ENCODE measurements around the gene TPCN1.

Gene TPCN1

GRCh38 chr12:113247123-113248050 is 26.1 kb downstream of the TPCN1 start:
- H3F3A ChIP-seq (ENCODE audit: insufficient read depth), result no peaks in the 10 kb centered on the region
- H3K9me3 ChIP-seq (ENCODE audit: insufficient read depth, low read length), result no peaks in the 10 kb centered on the region
- H3K36me3 ChIP-seq (ENCODE audit: low read length), result peaks cover 3% of the 10 kb centered on the region; the same call in 1 of the 2 replicates
- no peak for TF ChIP-seq EZH2phosphoT487 (conservative IDR thresholded peaks at IDR 0.05; ENCODE audit: low read length)
- no peak for TF ChIP-seq CTCF (IDR thresholded peaks at IDR 0.05; ENCODE audit: insufficient read depth, low read length, poor library complexity, severe bottlenecking)
- H2AFZ ChIP-seq (ENCODE audit: low read depth, low read length, severe bottlenecking), result no peak overlapping the region
- H3K4me3 ChIP-seq (ENCODE audit: insufficient read depth, low read length, poor library complexity, severe bottlenecking), result no peak overlapping the region
- H3K4me2 ChIP-seq (ENCODE audit: low read depth, low read length, poor library complexity, severe bottlenecking), result no peak overlapping the region
- H3K9me2 ChIP-seq (replicated peaks; ENCODE audit: insufficient read depth, low read length), result no peaks in the 10 kb centered on the region
- H4K20me1 ChIP-seq (ENCODE audit: low read depth, low read length), result no peaks in the 10 kb centered on the region
- H3K79me2 ChIP-seq (ENCODE audit: insufficient read depth, low read length), result 0 out of 2 replicates have a peak, but pooled peaks cover 8% of the 10 kb centered on the region
- no peak overlapping the region for H3K9ac ChIP-seq (ENCODE audit: low read length)
- H3K27ac ChIP-seq (ENCODE audit: low read depth, low read length), result no peak overlapping the region
- H3K27me3 ChIP-seq (ENCODE audit: low read length), result no peaks in the 10 kb centered on the region

- Histone ChIP-seq H3K4me3 (ENCODE audit: insufficient read depth, low read length, poor library complexity, severe bottlenecking) (no peak overlapping the region), H3K36me3 (ENCODE audit: low read length) (no peaks in the 10 kb centered on the region; the same call in 1 of the 2 replicates), H3K9me2 (replicated peaks; ENCODE audit: insufficient read depth, low read length) (no peaks in the 10 kb centered on the region), H3F3A (ENCODE audit: insufficient read depth) (no peaks in the 10 kb centered on the region), H3K9me3 (ENCODE audit: insufficient read depth, low read length) (no peaks in the 10 kb centered on the region), H4K20me1 (ENCODE audit: low read depth, low read length) (no peaks in the 10 kb centered on the region), H3K27ac (ENCODE audit: low read depth, low read length) (no peak overlapping the region), H3K9ac (ENCODE audit: low read length) (no peak overlapping the region), H3K79me2 (ENCODE audit: insufficient read depth, low read length) (0 out of 2 replicates have a peak, but pooled peaks cover 10% of the 10 kb centered on the region), H3K27me3 (ENCODE audit: low read length) (no peaks in the 10 kb centered on the region), H2AFZ (ENCODE audit: low read depth, low read length, severe bottlenecking) (no peak overlapping the region), H3K4me2 (ENCODE audit: low read depth, low read length, poor library complexity, severe bottlenecking) (no peak overlapping the region)
- no peak for TF ChIP-seq EZH2phosphoT487 (conservative IDR thresholded peaks at IDR 0.05; ENCODE audit: low read length)
- no peak for TF ChIP-seq CTCF (IDR thresholded peaks at IDR 0.05; ENCODE audit: insufficient read depth, low read length, poor library complexity, severe bottlenecking)
Observed at GRCh38 chr12:113248051-113248825, 27.0 kb downstream of the TPCN1 start.

- no peak overlapping the region for H3K27ac ChIP-seq (ENCODE audit: low read depth, low read length)
- H3K9me3 ChIP-seq (ENCODE audit: insufficient read depth, low read length), result no peaks in the 10 kb centered on the region
- H3K4me3 ChIP-seq (ENCODE audit: insufficient read depth, low read length, poor library complexity, severe bottlenecking), result no peak overlapping the region
- no peaks in the 10 kb centered on the region; the same call in 1 of the 2 replicates for H3K36me3 ChIP-seq (ENCODE audit: low read length)
- no peak overlapping the region for H3K4me2 ChIP-seq (ENCODE audit: low read depth, low read length, poor library complexity, severe bottlenecking)
- 0 out of 2 replicates have a peak, but pooled peaks cover 10% of the 10 kb centered on the region for H3K79me2 ChIP-seq (ENCODE audit: insufficient read depth, low read length)
- H2AFZ ChIP-seq (ENCODE audit: low read depth, low read length, severe bottlenecking), result no peak overlapping the region
- H3F3A ChIP-seq (ENCODE audit: insufficient read depth), result no peaks in the 10 kb centered on the region
- no peak overlapping the region for H3K9ac ChIP-seq (ENCODE audit: low read length)
- TF ChIP-seq EZH2phosphoT487 (conservative IDR thresholded peaks at IDR 0.05; ENCODE audit: low read length) (no peak), CTCF (IDR thresholded peaks at IDR 0.05; ENCODE audit: insufficient read depth, low read length, poor library complexity, severe bottlenecking) (no peak)
- no peaks in the 10 kb centered on the region for H4K20me1 ChIP-seq (ENCODE audit: low read depth, low read length)
- H3K27me3 ChIP-seq (ENCODE audit: low read length), result no peaks in the 10 kb centered on the region
- H3K9me2 ChIP-seq (replicated peaks; ENCODE audit: insufficient read depth, low read length), result no peaks in the 10 kb centered on the region
Observed at GRCh38 chr12:113248842-113249435, 27.7 kb downstream of the TPCN1 start.
